Right renal cortex interstitium (tissue), 3 donors: Measurements from ENCODE around the gene CELF4. TPM values are rescaled to one million over a fixed set of nuclear protein-coding genes. Genes with fewer than 3 reads are reported as not detected.

Experiments
- DNase-seq, 3 donors: peaks; one replicate each; pipeline ENCODE4 v3.0.0-alpha.2; 2013; ENCODE audit warnings: low read depth in 3 of 3, low spot score in 2 of 3
- polyA plus RNA-seq, 3 donors: library from polyadenylated mRNA; unstranded; fragments of 120-200 nt; gene quantifications; one replicate each; pipeline ENCODE4 v1.2.1, GENCODE V29; 2013; ENCODE audit not compliant: insufficient read length in 3 of 3

The CELF4 gene
- polyA plus RNA-seq, 3 donors: 2.1 to 2.3 (median 2.2) TPM

GRCh38 chr18:37424507-37424906 is 141.1 kb downstream of the CELF4 start:
- no peak for DNase-seq

DNA sequence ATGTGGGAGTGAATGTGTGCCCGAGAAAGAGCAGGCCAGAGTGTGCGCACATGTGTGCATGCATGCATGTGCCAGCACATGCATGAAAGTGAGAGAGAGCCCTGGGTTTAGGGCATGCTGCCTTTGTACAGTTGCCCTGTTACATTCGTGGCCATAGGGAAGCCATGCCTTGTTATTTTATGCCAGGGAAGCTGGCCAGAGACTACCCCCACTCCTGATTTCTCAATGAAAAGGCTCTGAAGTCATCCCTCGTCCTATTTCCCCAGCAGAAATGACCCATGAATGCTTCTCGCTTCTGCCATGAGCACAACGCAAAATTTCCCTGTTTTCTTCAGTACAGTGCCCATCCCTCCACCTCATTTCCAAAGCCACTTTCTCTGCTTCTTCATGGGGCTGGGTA is 143.0 kb downstream of the CELF4 start:
- DNase-seq: no peak

GRCh38 chr18:37422116-37422515 is 143.5 kb downstream of the CELF4 start:
- DNase-seq: no peak

- DNase-seq: no peak
These were observed 144.1 kb downstream of the CELF4 start for GRCh38 chr18:37421341-37422077.

GRCh38 chr18:37420315-37420880 is 145.2 kb downstream of the CELF4 start:
- no peak for DNase-seq

- DNase-seq: no peak
These were observed 145.7 kb downstream of the CELF4 start for GRCh38 chr18:37419866-37420265.

GRCh38 chr18:37419315-37419714 is 146.3 kb downstream of the CELF4 start:
- DNase-seq: no peak

DNA sequence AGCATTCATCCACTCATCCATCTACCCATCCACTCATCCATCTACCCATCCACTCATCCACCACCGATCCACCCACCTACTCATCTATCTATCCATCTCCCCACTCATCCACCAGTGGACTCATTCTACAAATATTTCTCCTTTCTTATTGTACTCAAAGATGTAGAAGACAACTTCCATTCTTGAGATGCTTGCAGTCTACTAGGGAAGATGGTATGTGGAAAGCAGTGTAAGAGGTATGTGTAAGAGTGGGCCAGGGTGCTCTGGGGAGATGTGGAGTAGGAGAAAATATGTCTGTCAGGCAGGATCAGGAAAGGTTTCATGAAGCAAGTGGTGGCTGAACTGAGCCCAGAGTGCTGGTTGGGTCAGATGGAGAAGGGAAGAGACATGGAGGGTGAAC is 150.8 kb downstream of the CELF4 start:
- DNase-seq: no peak

DNA sequence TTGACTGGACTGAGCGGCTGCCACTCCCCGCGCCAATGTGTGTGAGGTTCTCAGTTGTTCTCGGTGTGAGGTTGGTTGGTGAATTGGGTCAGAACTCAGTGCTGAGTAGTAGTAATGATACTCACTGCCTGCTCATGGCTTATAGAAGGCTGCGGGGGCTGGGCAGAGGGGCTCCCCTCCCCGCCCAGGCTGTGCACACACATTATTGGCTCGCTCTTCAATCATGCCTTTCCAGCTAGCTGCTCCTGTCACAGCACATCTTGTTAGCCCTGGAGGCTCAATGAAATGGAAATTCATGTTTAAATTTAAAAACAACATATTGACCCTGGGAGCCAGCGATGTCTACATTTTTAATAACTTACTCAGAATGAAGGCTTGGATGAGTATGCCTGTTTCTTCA is 152.8 kb downstream of the CELF4 start:
- DNase-seq: no peak

DNA sequence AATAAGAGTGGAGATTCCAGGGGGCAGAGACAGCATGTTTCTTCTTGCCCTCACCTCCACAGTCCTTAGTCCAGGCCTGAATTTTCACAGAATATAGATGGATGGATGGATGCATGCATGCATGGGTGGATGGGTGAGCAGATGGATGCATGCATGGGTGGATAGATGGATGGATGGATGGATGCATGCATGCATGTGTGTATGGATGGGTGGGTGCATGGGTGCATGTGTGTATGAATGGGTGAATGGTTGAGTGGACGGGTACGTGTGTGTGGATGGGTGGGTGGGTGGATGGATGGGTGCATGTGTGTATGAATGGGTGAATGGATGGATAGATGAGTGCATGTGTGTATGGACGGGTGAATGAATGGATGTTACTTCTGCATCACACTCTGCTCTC is 153.3 kb downstream of the CELF4 start:
- DNase-seq: no peak

DNA sequence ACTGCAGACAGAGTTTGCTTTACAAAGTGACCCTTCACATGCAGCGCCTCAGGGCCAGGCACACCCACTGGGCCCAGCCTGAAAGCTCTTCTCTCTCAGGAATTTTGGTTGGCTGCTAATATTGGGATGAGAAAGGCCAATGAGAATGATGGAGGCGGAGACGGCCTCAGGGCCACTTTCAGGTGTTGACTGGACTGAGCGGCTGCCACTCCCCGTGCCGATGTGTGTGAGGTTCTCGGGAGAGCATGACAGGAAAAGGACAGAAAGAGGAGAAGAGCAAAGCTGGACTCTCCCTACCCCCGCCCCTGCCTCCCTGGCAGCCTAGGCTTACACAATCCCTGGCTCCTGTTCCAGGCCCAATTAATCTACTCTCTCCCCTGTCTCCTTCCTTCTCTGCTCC is 155.7 kb downstream of the CELF4 start:
- DNase-seq: no peak

- no peak for DNase-seq
These were observed 156.8 kb downstream of the CELF4 start for GRCh38 chr18:37408676-37409265.

- no peak for DNase-seq
These were observed 158.0 kb downstream of the CELF4 start for GRCh38 chr18:37407571-37407970.

DNA sequence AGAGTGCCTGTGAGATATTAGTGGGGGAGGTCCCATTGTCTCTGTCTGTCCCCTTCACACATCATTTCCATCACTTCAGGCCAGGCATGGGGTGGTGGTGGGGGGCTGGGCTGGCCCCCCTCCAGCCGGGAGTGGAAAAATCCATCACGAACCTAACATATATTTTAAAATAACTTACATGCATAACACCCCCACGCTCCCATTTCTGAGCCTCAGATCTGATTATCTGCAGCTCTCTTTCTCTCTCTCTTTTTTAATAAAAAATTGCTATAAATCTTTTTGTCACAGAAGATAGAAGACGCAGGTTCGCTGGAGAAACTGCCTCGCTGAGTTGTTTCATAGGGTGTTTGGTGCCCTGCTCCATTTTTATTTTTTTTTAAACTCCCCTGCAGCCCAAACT is 159.8 kb downstream of the CELF4 start:
- DNase-seq: no peak

- no peak for DNase-seq
These were observed 160.4 kb downstream of the CELF4 start for GRCh38 chr18:37405229-37405628.

GRCh38 chr18:37403788-37404187 is 161.8 kb downstream of the CELF4 start:
- DNase-seq: no peak

DNA sequence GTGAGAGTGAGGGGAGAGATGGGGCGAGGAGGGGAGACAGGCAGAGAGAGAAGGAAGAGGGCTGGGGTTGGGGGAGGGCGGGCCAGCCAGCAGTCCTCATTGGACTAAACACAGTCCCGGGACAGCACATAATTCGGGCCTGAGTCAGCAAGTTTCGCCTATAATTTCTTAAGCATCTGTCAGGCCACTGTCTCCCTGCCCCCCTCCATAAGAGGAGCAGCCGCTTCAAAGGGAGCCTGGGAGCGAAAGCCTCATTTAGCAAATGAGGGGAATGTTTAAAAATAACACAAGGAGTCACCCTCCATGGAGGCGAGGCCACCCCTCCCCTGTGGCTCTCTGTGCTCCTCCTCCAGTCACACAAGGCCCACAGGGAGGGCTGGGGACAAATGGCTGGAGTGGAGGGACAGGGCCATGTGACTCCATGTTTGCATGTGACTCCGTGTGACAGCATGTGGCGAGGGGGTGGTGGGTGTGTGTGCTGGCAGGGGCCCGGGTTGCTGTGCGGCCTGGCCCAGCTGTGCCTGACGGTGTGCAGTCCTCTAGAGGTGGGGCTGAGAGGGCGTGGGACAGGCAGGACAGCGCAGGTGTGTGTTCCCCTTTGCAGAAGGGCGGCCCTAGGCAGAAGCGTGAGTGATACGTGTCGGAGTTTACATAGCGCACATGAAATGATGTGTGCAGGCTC is 162.4 kb downstream of the CELF4 start:
- peak; percentile 40 to 45 (median 41) for DNase-seq

- no peak for DNase-seq
These were observed 162.9 kb downstream of the CELF4 start for GRCh38 chr18:37402735-37403099.

DNA sequence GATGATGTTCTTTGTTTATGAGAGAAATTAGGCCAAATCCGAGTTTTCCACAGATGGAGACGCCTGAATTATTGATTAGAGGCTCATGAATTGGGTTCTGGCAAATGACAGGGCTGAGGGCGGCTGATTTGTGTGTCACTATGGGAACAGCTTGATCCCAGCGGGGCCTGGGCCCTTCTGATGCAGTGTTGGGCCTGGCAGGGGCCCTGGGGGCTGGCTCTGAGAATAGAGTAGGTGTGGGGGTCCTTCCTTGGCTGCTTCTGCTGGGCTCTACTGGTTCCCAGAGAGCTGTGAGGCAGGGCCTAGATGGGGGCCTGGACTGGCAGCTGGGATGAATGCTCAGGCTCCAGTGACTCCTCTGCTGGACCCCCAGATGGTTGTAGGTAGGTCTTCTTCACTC is 164.8 kb downstream of the CELF4 start:
- no peak for DNase-seq

GRCh38 chr18:37398248-37398920 is 167.2 kb downstream of the CELF4 start:
- no peak for DNase-seq

DNA sequence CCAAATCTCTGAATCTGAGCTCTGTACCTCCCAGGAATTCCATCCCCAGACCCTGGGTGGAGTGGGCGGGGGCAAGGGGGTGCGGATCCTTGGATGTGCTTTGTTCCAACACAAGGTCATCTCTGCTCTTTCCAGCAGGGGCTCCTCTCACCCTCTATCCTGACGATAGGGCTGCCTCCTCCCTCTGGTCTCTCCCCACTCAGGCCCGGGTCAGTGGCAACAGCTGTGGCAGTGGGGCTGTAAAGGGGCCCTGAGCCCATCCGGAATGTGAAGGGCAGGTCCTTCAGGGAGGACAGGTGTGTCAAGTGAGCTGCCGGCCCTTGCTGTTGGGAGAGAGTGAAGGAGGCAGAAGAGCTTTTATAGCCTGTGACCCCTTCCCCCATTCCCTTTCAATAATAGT is 167.8 kb downstream of the CELF4 start:
- DNase-seq: no peak
